ENCODE data around the gene TUSC2.

The TUSC2 gene

DNA sequence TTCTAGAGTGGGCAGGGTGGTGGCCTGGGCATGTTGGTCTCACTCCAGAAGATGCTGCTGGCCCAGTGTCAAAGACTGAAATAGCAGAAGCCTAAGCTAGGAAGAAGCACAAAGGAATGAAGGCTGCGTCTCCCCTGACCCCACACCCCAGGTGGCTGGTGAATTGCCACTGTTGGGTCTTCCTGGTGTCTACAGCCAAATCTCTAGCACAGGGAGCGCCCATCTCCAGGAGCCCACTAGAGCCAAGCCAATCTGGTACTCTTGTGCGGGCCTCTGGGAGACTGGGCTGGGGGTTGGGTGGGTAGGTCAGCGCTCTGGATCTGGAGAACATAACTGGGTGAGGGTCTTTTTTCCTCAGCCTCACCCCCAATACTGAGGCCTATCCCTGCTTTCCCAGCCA, 894 bp downstream of the TUSC2 start:
- Histone ChIP-seq H3K4me1 (ENCODE audit: low read length) (0 out of 2 replicates have a peak, but pooled peaks cover 5% of the 10 kb centered on the region), H2AFZ (ENCODE audit: low read length) (no peak overlapping the region), H3K4me2 (ENCODE audit: low read depth, low read length) (peak overlapping the region; percentile 99), H3K9me3 (replicated peaks; ENCODE audit: insufficient read depth, low read length) (no peaks in the 10 kb centered on the region), H3K36me3 (replicated peaks; ENCODE audit: insufficient read depth, low read length) (peaks cover 13% of the 10 kb centered on the region), H3K9ac (ENCODE audit: low read length) (peak overlapping the region; percentile 98), H3F3A (ENCODE audit: insufficient read depth, low read length) (peaks cover 12% of the 10 kb centered on the region; the same call in 1 of the 2 replicates), H4K20me1 (ENCODE audit: insufficient read depth, low read length) (no peaks in the 10 kb centered on the region), H3K27me3 (replicated peaks; ENCODE audit: insufficient read depth, low read length) (no peaks in the 10 kb centered on the region), H3K4me3 (ENCODE audit: low read length) (peak overlapping the region; percentile 94), H3K27ac (ENCODE audit: low read length) (no peak overlapping the region), H3K9me2 (replicated peaks; ENCODE audit: insufficient read depth, low read length) (no peaks in the 10 kb centered on the region), H3K79me2 (ENCODE audit: low read length) (peaks cover 43% of the 10 kb centered on the region)
- TF ChIP-seq EZH2 (optimal IDR thresholded peaks at IDR 0.05; ENCODE audit: low read depth, low read length): no peak
- TF ChIP-seq EZH2phosphoT487 (IDR thresholded peaks at IDR 0.05; ENCODE audit: low read length): no peak
- TF ChIP-seq, protein P1, sequence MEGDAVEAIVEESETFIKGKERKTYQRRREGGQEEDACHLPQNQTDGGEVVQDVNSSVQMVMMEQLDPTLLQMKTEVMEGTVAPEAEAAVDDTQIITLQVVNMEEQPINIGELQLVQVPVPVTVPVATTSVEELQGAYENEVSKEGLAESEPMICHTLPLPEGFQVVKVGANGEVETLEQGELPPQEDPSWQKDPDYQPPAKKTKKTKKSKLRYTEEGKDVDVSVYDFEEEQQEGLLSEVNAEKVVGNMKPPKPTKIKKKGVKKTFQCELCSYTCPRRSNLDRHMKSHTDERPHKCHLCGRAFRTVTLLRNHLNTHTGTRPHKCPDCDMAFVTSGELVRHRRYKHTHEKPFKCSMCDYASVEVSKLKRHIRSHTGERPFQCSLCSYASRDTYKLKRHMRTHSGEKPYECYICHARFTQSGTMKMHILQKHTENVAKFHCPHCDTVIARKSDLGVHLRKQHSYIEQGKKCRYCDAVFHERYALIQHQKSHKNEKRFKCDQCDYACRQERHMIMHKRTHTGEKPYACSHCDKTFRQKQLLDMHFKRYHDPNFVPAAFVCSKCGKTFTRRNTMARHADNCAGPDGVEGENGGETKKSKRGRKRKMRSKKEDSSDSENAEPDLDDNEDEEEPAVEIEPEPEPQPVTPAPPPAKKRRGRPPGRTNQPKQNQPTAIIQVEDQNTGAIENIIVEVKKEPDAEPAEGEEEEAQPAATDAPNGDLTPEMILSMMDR (IDR thresholded peaks at IDR 0.05; ENCODE audit: low read length): no peak
- no peak for DNase-seq

DNA sequence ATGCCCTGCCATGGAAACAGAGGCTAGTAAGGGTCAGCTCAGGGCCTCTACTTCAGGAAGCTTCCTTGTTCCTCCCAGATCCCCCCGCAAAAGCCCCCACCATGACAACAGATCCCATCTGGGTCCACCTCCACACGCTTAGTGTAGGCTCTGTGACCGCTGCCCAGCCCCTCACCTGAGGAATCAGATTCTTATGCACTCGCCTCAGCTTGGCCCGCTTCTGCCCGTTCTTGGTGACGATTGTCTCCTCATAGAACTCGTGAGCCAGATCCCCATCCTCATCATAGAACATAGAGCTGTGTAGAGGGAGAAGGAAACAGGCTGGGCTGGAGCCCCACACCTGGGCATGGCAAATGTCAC, 1.9 kb downstream of the TUSC2 start:
- H3K27me3 ChIP-seq (replicated peaks; ENCODE audit: insufficient read depth, low read length): no peaks in the 10 kb centered on the region
- H4K20me1 ChIP-seq (ENCODE audit: insufficient read depth, low read length): no peaks in the 10 kb centered on the region
- H3K9me2 ChIP-seq (replicated peaks; ENCODE audit: insufficient read depth, low read length): no peaks in the 10 kb centered on the region
- no peak for TF ChIP-seq EZH2 (optimal IDR thresholded peaks at IDR 0.05; ENCODE audit: low read depth, low read length)
- TF ChIP-seq, protein P1 (IDR thresholded peaks at IDR 0.05; ENCODE audit: low read length): no peak
- H3K4me2 ChIP-seq (ENCODE audit: low read depth, low read length): no peak overlapping the region
- no peak overlapping the region for H2AFZ ChIP-seq (ENCODE audit: low read length)
- no peak overlapping the region for H3K9ac ChIP-seq (ENCODE audit: low read length)
- H3K9me3 ChIP-seq (replicated peaks; ENCODE audit: insufficient read depth, low read length): no peaks in the 10 kb centered on the region
- peaks cover 8% of the 10 kb centered on the region for H3K36me3 ChIP-seq (replicated peaks; ENCODE audit: insufficient read depth, low read length)
- H3K79me2 ChIP-seq (ENCODE audit: low read length): peaks cover 33% of the 10 kb centered on the region
- no peak for DNase-seq
- H3K4me3 ChIP-seq (ENCODE audit: low read length): no peak overlapping the region
- no peak overlapping the region for H3K27ac ChIP-seq (ENCODE audit: low read length)
- peaks cover 12% of the 10 kb centered on the region; the same call in 1 of the 2 replicates for H3F3A ChIP-seq (ENCODE audit: insufficient read depth, low read length)
- H3K4me1 ChIP-seq (ENCODE audit: low read length): 0 out of 2 replicates have a peak, but pooled peaks cover 5% of the 10 kb centered on the region

DNA sequence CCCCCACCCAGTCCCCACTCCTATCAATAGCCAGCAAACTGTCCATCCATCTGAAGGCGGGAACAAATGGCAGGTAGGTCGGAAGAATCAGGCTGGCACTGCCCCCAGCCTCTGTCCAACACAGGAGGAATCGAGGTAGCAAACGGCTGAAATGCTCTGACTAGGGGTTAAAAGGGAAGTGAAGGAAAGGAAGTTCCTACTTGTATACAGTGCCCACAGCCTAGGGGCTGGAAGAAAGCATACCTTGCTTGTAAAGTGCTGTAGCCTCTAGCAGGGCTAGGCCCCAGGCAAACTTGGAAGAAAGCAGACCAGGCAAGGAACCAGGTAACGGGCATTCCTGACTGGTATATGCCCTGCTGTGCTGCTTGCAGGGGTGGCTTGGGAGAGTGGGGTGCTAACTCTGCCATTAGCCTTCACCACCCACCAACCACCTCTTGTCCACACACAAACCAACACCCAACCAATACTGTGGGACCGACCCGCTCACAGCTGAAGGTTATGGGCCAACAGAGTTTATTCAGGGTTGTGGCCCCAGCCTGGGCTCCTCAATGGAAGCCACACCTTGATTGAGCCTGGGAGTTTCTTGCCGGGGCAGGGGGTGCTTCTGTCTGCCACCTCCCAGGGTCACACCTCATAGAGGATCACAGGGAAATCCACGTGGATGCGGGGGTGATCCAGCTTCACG, 2.4 kb downstream of the TUSC2 start:
- Histone ChIP-seq H3K79me2 (ENCODE audit: low read length) (peaks cover 28% of the 10 kb centered on the region), H3K9me3 (replicated peaks; ENCODE audit: insufficient read depth, low read length) (no peaks in the 10 kb centered on the region), H3K4me2 (ENCODE audit: low read depth, low read length) (no peak overlapping the region), H3K4me1 (ENCODE audit: low read length) (0 out of 2 replicates have a peak, but pooled peaks cover 5% of the 10 kb centered on the region), H3K27ac (ENCODE audit: low read length) (no peak overlapping the region), H4K20me1 (ENCODE audit: insufficient read depth, low read length) (no peaks in the 10 kb centered on the region), H3K9me2 (replicated peaks; ENCODE audit: insufficient read depth, low read length) (no peaks in the 10 kb centered on the region), H3K36me3 (replicated peaks; ENCODE audit: insufficient read depth, low read length) (peaks cover 4% of the 10 kb centered on the region), H3K27me3 (replicated peaks; ENCODE audit: insufficient read depth, low read length) (no peaks in the 10 kb centered on the region), H3K4me3 (ENCODE audit: low read length) (no peak overlapping the region), H2AFZ (ENCODE audit: low read length) (no peak overlapping the region), H3K9ac (ENCODE audit: low read length) (no peak overlapping the region), H3F3A (ENCODE audit: insufficient read depth, low read length) (peaks cover 12% of the 10 kb centered on the region; the same call in 1 of the 2 replicates)
- DNase-seq: no peak
- TF ChIP-seq EZH2phosphoT487 (IDR thresholded peaks at IDR 0.05; ENCODE audit: low read length) (no peak), EZH2 (optimal IDR thresholded peaks at IDR 0.05; ENCODE audit: low read depth, low read length) (no peak)
- TF ChIP-seq, protein P1 (IDR thresholded peaks at IDR 0.05; ENCODE audit: low read length): no peak

Measured in MM.1S (cell line).